GM21360 (cell line): ENCODE data around the gene PCDH19.
"Not testable (repeated sequence)": the region's sequence is repeated elsewhere in the genome, so short reads cannot be mapped to it uniquely, and the experiment has no call there.

Experiments
- ATAC-seq: cut with Tn5 transposase; IDR thresholded peaks from one replicate; pipeline ENCODE4 v1.9.1; 2021; ENCODE audit warnings: mild to moderate bottlenecking, moderate library complexity; ENCODE audit not compliant: unreplicated experiment

The PCDH19 gene

GRCh38 chrX:100409610-100410590 lies at the start of gene PCDH19:
Gene PCDH19 (minus strand): TSS chrX:100410273. CDS start chrX:100408597, 1,676 bp downstream.
- peak; percentile 73 for ATAC-seq

- no peak for ATAC-seq
Observed at GRCh38 chrX:100449696-100450608, 39.9 kb upstream of the PCDH19 start.

GRCh38 chrX:100447655-100448397 lies 37.8 kb upstream of the PCDH19 start:
- ATAC-seq = peak; percentile 79

GRCh38 chrX:100445593-100445992 lies 35.5 kb upstream of the PCDH19 start:
- ATAC-seq = no peak

GRCh38 chrX:100441321-100441720 lies 31.2 kb upstream of the PCDH19 start:
- ATAC-seq = not testable (repeated sequence)

GRCh38 chrX:100440006-100440405 lies 29.9 kb upstream of the PCDH19 start:
- ATAC-seq = no peak

GRCh38 chrX:100435726-100436125 lies 25.7 kb upstream of the PCDH19 start:
- no peak for ATAC-seq

- no peak for ATAC-seq
Observed at GRCh38 chrX:100424012-100424411, 13.9 kb upstream of the PCDH19 start.

GRCh38 chrX:100418556-100418955 lies 8.5 kb upstream of the PCDH19 start:
- no peak for ATAC-seq

GRCh38 chrX:100417681-100418080 lies 7.6 kb upstream of the PCDH19 start:
- ATAC-seq = no peak

- peak; percentile 79 for ATAC-seq
Observed at GRCh38 chrX:100413229-100413628, 3.2 kb upstream of the PCDH19 start.

GRCh38 chrX:100411802-100412715 lies 2.0 kb upstream of the PCDH19 start:
- ATAC-seq = no peak

- no peak for ATAC-seq
Observed at GRCh38 chrX:100410901-100411801, 1.1 kb upstream of the PCDH19 start.

- ATAC-seq = no peak
Observed at GRCh38 chrX:100408713-100409609, 1.1 kb downstream of the PCDH19 start.

GRCh38 chrX:100407784-100408712 lies 2.0 kb downstream of the PCDH19 start:
- ATAC-seq = no peak

GRCh38 chrX:100407147-100407783 lies 2.8 kb downstream of the PCDH19 start:
- no peak for ATAC-seq
